HG03442 (cell line): ENCODE measurements around the gene PRR27.

Experiments used
- ATAC-seq: cut with Tn5 transposase; IDR thresholded peaks from one replicate; pipeline ENCODE4 v1.9.1; 2021; ENCODE audit warnings: mild to moderate bottlenecking, moderate library complexity; ENCODE audit not compliant: unreplicated experiment

Gene PRR27

DNA sequence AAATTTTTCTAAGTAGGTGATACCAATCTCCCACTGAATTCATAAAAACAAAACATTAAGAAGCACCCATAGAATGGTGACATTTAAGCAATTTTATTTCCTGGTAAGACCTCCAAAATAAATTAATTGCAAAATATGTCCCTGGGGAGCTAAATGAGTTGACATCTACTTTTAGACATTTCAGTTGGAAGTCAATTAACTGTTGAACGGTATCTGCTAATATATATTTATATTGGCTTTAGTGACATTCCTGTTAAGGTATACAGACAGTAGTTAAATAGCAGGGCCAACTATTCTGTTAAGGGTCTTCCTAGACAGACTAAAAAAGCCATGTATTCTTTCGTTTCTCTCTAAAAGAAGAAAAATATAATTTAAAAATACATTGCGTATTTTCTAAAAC is at the start of gene PRR27:
TSS of gene PRR27 (plus strand) at position 301 of the 400 bp plus-strand sequence. CDS start 139 bp downstream, outside the sequence.
- no peak for ATAC-seq

DNA sequence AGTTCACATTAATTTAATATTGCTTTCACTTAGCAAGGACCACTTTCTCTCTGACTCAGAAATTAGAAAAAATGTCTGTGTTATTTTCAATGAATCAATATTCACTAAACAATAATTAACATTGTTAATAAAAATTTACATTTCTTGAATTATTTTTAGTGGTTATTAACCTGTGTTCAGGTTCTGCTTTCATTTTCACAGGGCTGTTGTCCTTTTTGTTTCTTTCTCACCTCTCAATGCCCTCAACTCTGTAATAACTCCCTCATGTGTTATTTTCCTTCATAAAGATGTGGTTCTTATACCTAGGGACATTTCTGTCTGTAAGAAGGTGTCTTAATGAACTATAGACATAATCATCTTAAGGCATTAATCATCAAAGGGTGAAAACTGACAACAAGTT is 43.1 kb upstream of the PRR27 start:
- ATAC-seq: no peak

- ATAC-seq: no peak
Observed at GRCh38 chr4:70113656-70114055, 40.4 kb upstream of the PRR27 start.

GRCh38 chr4:70114096-70114495 is 39.9 kb upstream of the PRR27 start:
- no peak for ATAC-seq

DNA sequence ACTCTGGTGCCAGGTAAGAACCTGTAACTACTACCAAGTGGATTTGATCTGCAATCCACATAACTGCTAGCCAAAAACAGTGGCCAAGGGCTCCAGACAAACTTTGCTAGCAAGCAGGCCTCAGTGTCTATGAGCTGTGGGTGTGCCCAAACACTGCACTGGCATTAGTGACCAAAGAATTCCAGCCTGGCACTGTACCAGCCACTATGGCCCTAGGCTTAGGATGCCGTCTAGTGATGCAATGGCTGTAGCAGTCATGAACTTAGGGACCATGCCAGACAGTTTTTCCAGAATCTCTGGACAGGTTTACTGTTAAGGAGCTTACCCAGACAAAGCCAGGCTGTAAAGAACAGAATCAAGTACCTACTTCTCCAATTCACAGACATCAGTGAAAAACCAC is 33.7 kb upstream of the PRR27 start:
- no peak for ATAC-seq

DNA sequence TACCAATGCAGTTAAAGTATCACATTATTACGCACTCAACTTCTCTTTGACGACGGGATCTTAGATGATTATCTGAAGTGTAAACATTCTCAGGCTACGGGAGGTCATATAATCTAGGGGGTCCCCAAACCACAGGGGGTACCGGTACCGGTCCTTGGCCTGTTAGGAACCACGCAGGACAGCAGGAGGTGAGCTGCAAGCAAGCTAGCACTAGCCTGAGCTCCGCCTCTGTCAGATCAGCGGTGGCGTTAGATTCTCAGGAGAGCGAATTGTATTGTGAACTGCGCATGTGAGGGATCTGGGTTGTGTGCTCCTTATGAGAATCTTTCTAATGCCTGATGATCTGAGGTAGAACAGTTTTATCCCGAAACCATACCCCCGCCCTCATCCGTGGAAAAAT is 20.6 kb upstream of the PRR27 start:
- ATAC-seq: no peak

GRCh38 chr4:70138751-70139150 is 15.3 kb upstream of the PRR27 start:
- no peak for ATAC-seq

GRCh38 chr4:70151271-70151670 is 2.8 kb upstream of the PRR27 start:
- ATAC-seq: no peak

- ATAC-seq: no peak
Observed at GRCh38 chr4:70152088-70152487, 1.9 kb upstream of the PRR27 start.

GRCh38 chr4:70158576-70158975 is 4.5 kb downstream of the PRR27 start:
- ATAC-seq: no peak

DNA sequence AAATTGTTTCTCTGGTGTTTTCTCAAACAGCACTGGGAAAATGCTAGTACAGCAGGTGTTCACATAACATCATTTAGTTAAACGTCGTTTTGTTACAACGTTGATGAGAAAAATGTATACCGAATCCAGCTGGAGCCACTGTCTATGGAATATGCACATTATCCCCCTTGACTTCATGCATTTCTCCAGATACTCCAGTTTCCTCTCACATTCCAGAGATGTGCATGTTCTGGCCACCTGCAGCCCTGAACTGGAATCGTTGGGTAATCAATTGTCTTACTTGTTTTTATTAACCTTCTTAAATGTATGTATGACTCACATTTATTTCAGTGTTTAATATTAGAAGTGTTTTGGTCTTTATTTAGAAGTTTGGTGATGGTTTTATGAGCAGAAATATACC is 23.1 kb downstream of the PRR27 start:
- ATAC-seq: no peak

- ATAC-seq: no peak
Observed at GRCh38 chr4:70178075-70178660, 24.1 kb downstream of the PRR27 start.

DNA sequence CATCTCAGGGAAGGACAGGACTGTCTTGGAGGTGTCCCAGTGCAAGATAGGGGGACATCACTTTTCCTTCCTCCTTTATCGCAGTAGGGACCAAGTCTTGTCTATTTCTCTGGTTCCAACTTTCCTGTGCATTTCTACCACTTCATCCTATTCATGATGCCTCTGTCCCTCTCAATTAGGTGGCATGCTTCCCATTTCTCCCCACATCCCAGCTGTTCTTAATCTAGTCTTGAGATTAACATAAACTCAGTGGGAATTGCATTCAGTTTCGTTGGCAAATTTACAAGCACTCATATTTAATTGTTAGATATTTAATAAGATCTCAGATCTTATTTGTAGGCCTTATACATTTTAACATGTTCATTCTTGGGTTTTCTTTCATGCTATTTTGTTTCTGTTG is 25.8 kb downstream of the PRR27 start:
- no peak for ATAC-seq

- ATAC-seq: no peak
Observed at GRCh38 chr4:70181864-70182263, 27.8 kb downstream of the PRR27 start.

DNA sequence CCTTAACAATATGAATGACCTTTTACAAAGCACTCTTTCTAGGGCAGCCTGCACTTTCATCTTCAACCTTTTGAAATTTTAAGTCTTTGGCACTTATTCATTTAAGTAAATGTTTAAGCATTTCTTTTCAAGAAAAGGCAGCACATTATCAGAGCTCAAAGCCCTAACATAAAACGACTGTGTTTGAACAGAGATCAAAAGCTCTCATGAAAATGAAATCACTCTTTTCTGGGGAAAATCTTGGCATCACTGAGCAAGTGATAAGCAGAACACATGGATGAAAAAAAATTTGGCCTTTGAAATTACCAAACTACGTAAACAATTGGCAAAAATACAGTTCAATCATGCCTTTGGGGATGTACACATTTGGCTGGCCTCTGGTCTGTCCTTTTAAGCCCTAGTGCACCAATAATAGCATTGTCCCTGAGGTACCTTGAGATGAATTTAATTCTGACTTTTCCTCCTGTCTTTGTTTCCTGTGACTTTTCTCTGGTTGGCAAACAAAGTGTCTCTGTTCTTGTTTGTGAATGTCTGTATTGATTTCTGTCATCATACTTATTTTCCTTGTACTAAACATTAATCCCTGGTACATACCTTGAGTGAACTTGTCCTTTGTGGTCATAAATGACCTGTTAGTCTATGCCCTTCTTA is 28.6 kb downstream of the PRR27 start:
- no peak for ATAC-seq

DNA sequence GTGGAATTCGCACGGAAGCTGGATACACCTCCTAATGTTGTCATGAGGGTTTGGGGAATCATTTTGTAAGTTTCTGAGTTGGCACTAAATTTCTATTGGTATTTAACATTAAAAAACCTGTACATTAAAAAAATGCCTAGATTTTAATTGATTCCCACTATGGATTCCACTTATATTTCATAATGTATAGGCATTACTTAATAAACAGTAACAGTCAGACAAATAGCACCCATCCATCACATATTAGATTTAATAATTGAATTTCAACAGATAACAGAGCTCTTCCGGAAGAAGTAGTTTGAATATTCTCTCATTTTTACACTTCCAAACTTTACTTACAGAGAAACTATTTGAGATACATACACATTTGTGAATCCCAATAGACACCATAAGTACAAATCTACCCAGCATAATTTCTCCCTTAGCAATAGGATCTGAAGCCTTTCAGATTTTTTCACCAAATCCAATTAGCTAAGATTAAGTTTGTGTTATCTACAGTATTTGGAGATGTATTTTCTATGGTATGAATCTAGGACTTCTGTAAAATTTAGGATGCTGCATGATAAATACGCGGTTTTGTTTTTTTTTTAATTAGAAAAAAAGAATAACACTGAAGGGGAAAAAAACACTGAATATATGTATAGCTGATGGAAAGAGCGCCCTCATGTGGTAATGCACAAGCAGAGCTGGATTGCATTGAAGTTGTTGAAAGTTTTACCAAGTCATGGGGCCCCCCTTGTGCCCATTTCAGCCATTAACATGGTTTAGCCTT is 29.3 kb downstream of the PRR27 start:
- peak; percentile 91 for ATAC-seq

DNA sequence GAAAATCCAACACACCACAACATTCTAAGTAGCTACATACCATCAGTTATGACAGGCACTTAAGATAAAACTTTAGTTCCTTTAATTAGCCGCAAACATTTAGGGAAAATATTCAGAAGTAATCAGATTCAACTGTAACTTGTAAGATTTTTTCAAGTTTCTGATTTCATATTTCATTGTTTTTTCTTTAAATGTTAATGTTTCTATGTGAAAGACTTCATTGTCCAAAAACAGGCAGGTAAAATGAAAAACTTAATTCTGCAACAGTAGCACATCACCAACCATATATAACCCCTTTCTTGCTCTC is 29.9 kb downstream of the PRR27 start:
- ATAC-seq: no peak

DNA sequence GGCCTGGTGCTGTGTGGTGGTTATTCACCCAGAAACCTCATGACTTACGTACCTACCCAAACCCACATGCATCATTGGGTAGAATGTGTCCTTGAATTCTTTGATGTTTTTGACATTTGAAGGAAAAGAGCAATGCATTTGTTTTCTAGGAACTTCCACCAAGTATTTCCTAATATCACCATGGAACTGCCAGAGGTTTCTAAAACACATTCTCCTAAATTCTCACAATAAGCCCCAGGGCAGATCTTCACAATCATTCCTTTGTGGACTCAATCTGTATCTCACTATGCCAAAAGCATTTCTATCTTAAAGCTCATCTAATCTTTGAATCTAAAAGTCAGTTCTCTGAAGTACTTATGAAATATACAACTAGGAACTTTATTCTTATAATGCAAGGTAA is 33.2 kb downstream of the PRR27 start:
- ATAC-seq: no peak

DNA sequence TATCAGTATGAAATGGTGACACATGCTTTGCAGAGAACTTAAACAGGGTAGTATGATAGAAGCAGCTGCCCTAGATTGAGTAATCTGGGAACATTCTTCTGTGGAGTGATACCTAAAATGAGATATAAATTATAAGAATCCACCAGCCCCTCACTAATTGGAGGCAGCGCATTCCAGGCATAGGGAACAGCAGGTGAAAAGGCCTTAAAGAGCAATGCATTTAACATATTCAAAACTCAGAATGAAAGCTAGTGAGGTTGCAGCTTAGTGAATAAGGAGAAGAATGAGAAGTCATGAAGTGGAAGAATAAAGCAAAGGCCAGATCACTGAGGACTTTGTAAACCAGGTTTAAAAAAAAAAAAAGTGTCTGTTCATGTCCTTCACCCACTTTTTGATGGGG is 36.5 kb downstream of the PRR27 start:
- ATAC-seq: no peak

DNA sequence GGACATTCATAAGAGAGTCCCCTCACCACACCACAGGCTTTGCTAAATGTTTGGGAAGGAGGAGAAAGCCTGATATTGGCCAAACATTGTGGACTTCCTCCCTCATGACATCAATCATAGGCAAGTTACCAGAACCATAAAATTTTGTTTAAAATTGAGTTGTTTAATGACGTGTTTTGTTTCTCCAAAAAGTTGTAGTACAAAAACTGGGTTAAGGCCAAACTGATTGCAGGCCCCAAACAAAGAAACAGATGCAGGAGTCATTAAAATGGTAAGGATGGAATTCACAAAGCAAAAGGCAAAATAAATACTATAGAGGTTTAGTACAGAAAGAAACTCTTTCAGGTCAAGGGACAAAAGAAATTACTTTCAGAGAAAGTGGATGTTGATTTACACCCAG is 37.6 kb downstream of the PRR27 start:
- ATAC-seq: no peak

GRCh38 chr4:70192895-70193294 is 38.9 kb downstream of the PRR27 start:
- no peak for ATAC-seq

DNA sequence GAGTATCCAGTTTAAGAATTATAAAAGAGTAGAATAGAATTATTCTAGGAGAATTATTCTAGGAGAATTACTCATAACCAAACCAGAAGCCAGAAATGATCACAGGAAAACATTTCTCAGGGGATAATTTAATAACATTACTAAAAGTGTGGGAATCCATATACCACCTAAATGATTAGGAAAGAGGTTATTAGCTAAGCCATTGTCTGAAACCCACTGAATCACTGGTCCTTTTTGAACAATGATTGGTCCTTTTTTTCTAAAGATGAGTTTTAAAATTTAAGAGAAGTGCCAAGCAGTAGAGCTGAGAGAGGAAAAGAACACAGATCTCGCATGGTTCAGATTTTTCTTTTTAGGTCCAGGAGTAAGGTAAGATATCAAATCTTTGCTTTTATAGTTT is 41.4 kb downstream of the PRR27 start, which contains the start of gene ODAM:
TSS of gene ODAM (plus strand) at position 301 of the 400 bp plus-strand sequence. CDS start 819 bp downstream, outside the sequence.
- ATAC-seq: no peak
